GM19324 (cell line): ENCODE data around the gene SDR39U1.

Experiments used
- ATAC-seq: cut with Tn5 transposase; IDR thresholded peaks from one replicate; pipeline ENCODE4 v1.9.1; 2021; ENCODE audit warnings: mild to moderate bottlenecking, moderate library complexity; ENCODE audit not compliant: unreplicated experiment, low FRiP score

Gene SDR39U1

GRCh38 chr14:24392325-24393091, 50.1 kb downstream of the SDR39U1 start:
- ATAC-seq: no peak

GRCh38 chr14:24390701-24391468, 51.7 kb downstream of the SDR39U1 start:
- no peak for ATAC-seq
